ENCODE measurements around the gene ARHGDIG.

DNA sequence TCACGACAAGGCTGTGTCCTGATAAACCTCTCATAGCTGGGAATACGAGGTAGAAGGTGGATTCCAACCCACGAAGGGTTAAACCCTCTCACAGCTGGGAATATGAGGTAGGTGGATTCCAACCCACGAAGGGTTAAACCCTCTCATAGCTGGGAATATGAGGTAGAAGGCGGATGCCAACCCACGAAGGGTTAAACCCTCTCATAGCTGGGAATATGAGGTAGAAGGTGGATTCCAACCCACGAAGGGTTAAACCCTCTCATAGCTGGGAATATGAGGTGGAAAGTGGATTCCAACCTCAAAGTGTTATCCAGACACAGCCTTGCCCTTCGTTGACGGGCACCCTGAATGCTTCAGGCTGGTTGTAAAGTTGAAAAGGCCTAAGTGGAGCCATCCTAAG, 41.1 kb downstream of the ARHGDIG start:
- TF ChIP-seq CTCF (conservative IDR thresholded peaks at IDR 0.05 in 1 of 2, IDR thresholded peaks at IDR 0.05 in 1 of 2; ENCODE audit: extremely low read depth in 1 of 2, insufficient read depth in 1 of 2, low read depth in 1 of 2, low read length in 2 of 2) (no peak), EZH2 (IDR thresholded peaks at IDR 0.05; ENCODE audit: borderline replicate concordance, low read length) (no peak)

All from mammary epithelial cell (primary cell).